NCI-H1436 (cell line): ENCODE results near the gene ARMH1.
"Not testable (repeated sequence)": the region's sequence is repeated elsewhere in the genome, so short reads cannot be mapped to it uniquely, and the experiment has no call there.

ENCODE experiments used
- DNase-seq: peaks from one replicate; lab custom pipeline; 2025; lab: John Stamatoyannopoulos, UW

The ARMH1 gene

GRCh38 chr1:44694863-44695478 lies 20.5 kb downstream of the ARMH1 start:
- no peak for DNase-seq

GRCh38 chr1:44695671-44696070 lies 21.2 kb downstream of the ARMH1 start:
- no peak for DNase-seq

- DNase-seq, result peak; percentile 59
Measured at GRCh38 chr1:44696101-44696500, 21.6 kb downstream of the ARMH1 start.

GRCh38 chr1:44696789-44697345 lies 22.4 kb downstream of the ARMH1 start:
- no peak for DNase-seq

- no peak for DNase-seq
Measured at GRCh38 chr1:44698138-44698537, 23.6 kb downstream of the ARMH1 start.

GRCh38 chr1:44699375-44699774 lies 24.9 kb downstream of the ARMH1 start:
- not testable (repeated sequence) for DNase-seq

- DNase-seq, result no peak
Measured at GRCh38 chr1:44700573-44700972, 26.1 kb downstream of the ARMH1 start.

GRCh38 chr1:44701141-44701573 lies 26.6 kb downstream of the ARMH1 start:
- DNase-seq, result no peak

- DNase-seq, result no peak
Measured at GRCh38 chr1:44705470-44705869, 31.0 kb downstream of the ARMH1 start.

- no peak for DNase-seq
Measured at GRCh38 chr1:44705938-44706337, 31.4 kb downstream of the ARMH1 start.

- no peak for DNase-seq
Measured at GRCh38 chr1:44707112-44707881, 32.8 kb downstream of the ARMH1 start.

GRCh38 chr1:44707959-44708831 lies 33.7 kb downstream of the ARMH1 start:
- no peak for DNase-seq

GRCh38 chr1:44713321-44713781 lies 38.8 kb downstream of the ARMH1 start:
- no peak for DNase-seq

GRCh38 chr1:44714532-44714931 lies 40.0 kb downstream of the ARMH1 start:
- no peak for DNase-seq

- peak; percentile 63 for DNase-seq
Measured at GRCh38 chr1:44714944-44715571, 40.5 kb downstream of the ARMH1 start.

- DNase-seq, result no peak
Measured at GRCh38 chr1:44717156-44717555, 42.6 kb downstream of the ARMH1 start.

GRCh38 chr1:44717653-44718052 lies 43.1 kb downstream of the ARMH1 start:
- DNase-seq, result no peak

- no peak for DNase-seq
Measured at GRCh38 chr1:44718091-44718490, 43.6 kb downstream of the ARMH1 start.

GRCh38 chr1:44719318-44719717 lies 44.8 kb downstream of the ARMH1 start:
- DNase-seq, result no peak

- DNase-seq, result no peak
Measured at GRCh38 chr1:44720281-44720680, 45.8 kb downstream of the ARMH1 start.

GRCh38 chr1:44721485-44722361 lies 47.2 kb downstream of the ARMH1 start:
- peak; percentile 23 for DNase-seq
